ENCODE results near the gene MPHOSPH10.

The MPHOSPH10 gene

GRCh38 chr2:71136174-71136573, 5.7 kb downstream of the MPHOSPH10 start:
- H3K36me3 Mint-ChIP-seq = peaks cover 14 to 34% of the 10 kb centered on the region in 2 donors
- H3K4me3 Mint-ChIP-seq = no peak overlapping the region
- no peak for ATAC-seq (replicated peaks)

GRCh38 chr2:71143782-71144181, 13.3 kb downstream of the MPHOSPH10 start:
- ATAC-seq (replicated peaks) (no peak), DNase-seq (no peak)
- Mint-ChIP-seq H3K4me3 (no peak overlapping the region), H3K4me1 (peaks cover 3 to 7% of the 10 kb centered on the region in 2 donors), H3K36me3 (peaks cover 30 to 63% of the 10 kb centered on the region in 2 donors), H3K27ac (peak overlapping the region; percentile 11), H3K27me3 (no peaks in the 10 kb centered on the region), H3K9me3 (no peaks in the 10 kb centered on the region)

More at GRCh38 chr2:71136174-71136573, 5.7 kb downstream of the MPHOSPH10 start:
- no peaks in the 10 kb centered on the region for H3K27me3 Mint-ChIP-seq
- DNase-seq = no peak
- no peak overlapping the region for H3K27ac Mint-ChIP-seq
- H3K9me3 Mint-ChIP-seq = no peaks in the 10 kb centered on the region
- H3K4me1 Mint-ChIP-seq = peaks cover 3 to 9% of the 10 kb centered on the region in 2 donors

GRCh38 chr2:71148506-71149063, 18.2 kb downstream of the MPHOSPH10 start:
- no peak for DNase-seq
- H3K9me3 Mint-ChIP-seq = no peaks in the 10 kb centered on the region
- no peak overlapping the region for H3K4me3 Mint-ChIP-seq
- ATAC-seq (replicated peaks) = no peak
- no peak overlapping the region for H3K27ac Mint-ChIP-seq
- H3K36me3 Mint-ChIP-seq = peaks cover 32 to 59% of the 10 kb centered on the region in 2 donors
- peaks cover 0 to 2% of the 10 kb centered on the region in 2 donors for H3K4me1 Mint-ChIP-seq
- no peaks in the 10 kb centered on the region for H3K27me3 Mint-ChIP-seq

GRCh38 chr2:71150082-71150816, 19.8 kb downstream of the MPHOSPH10 start:
- Mint-ChIP-seq H3K27me3 (no peaks in the 10 kb centered on the region), H3K36me3 (peaks cover 22 to 47% of the 10 kb centered on the region in 2 donors), H3K27ac (peak overlapping the region; percentile 66), H3K4me1 (peaks cover 0 to 2% of the 10 kb centered on the region in 2 donors), H3K4me3 (no peak overlapping the region), H3K9me3 (no peaks in the 10 kb centered on the region)
- ATAC-seq (replicated peaks) (no peak), DNase-seq (no peak)

- H3K27ac Mint-ChIP-seq = no peak overlapping the region
- DNase-seq = no peak
- no peaks in the 10 kb centered on the region for H3K9me3 Mint-ChIP-seq
- H3K4me1 Mint-ChIP-seq = peaks cover 0 to 2% of the 10 kb centered on the region in 2 donors
- peaks cover under 1 to 5% of the 10 kb centered on the region in 2 donors for H3K27me3 Mint-ChIP-seq
- no peak overlapping the region for H3K4me3 Mint-ChIP-seq
- peaks cover 17 to 36% of the 10 kb centered on the region in 2 donors for H3K36me3 Mint-ChIP-seq
- peak in 1 of 2 donors; percentile 29 for ATAC-seq (replicated peaks)
Observed at GRCh38 chr2:71151620-71152019, 21.2 kb downstream of the MPHOSPH10 start.

- H3K4me1 Mint-ChIP-seq = peaks cover 9 to 10% of the 10 kb centered on the region in 2 donors
- DNase-seq = no peak
- no peak for ATAC-seq (replicated peaks)
- no peaks in the 10 kb centered on the region for H3K9me3 Mint-ChIP-seq
- peaks cover 10 to 23% of the 10 kb centered on the region in 2 donors for H3K36me3 Mint-ChIP-seq
- H3K4me3 Mint-ChIP-seq = no peak overlapping the region
- H3K27me3 Mint-ChIP-seq = peaks cover 12 to 13% of the 10 kb centered on the region in 2 donors
- H3K27ac Mint-ChIP-seq = no peak overlapping the region
Observed at GRCh38 chr2:71153585-71154224, 23.3 kb downstream of the MPHOSPH10 start.

- Mint-ChIP-seq H3K36me3 (peaks cover 6 to 17% of the 10 kb centered on the region in 2 donors), H3K9me3 (no peaks in the 10 kb centered on the region), H3K4me1 (peaks cover 9 to 10% of the 10 kb centered on the region in 2 donors), H3K27me3 (peaks cover 12 to 13% of the 10 kb centered on the region in 2 donors), H3K4me3 (no peak overlapping the region), H3K27ac (peak overlapping the region; percentile 42)
- ATAC-seq (replicated peaks) (no peak), DNase-seq (no peak)
Observed at GRCh38 chr2:71154279-71154678, 23.8 kb downstream of the MPHOSPH10 start.

- Mint-ChIP-seq H3K27me3 (peaks cover 12 to 13% of the 10 kb centered on the region in 2 donors), H3K4me3 (no peak overlapping the region), H3K9me3 (no peaks in the 10 kb centered on the region), H3K27ac (no peak overlapping the region), H3K36me3 (peaks cover 4 to 13% of the 10 kb centered on the region in 2 donors), H3K4me1 (peaks cover 9 to 10% of the 10 kb centered on the region in 2 donors)
- ATAC-seq (replicated peaks) = peak; percentile 48 to 75
- no peak for DNase-seq
Observed at GRCh38 chr2:71154798-71155197, 24.4 kb downstream of the MPHOSPH10 start.

GRCh38 chr2:71155846-71156245, 25.4 kb downstream of the MPHOSPH10 start:
- H3K4me3 Mint-ChIP-seq = no peak overlapping the region
- no peaks in the 10 kb centered on the region for H3K9me3 Mint-ChIP-seq
- no peak overlapping the region for H3K27ac Mint-ChIP-seq
- H3K4me1 Mint-ChIP-seq = peaks cover 7 to 10% of the 10 kb centered on the region in 2 donors
- DNase-seq (no peak), ATAC-seq (replicated peaks) (no peak)
- peaks cover 12 to 13% of the 10 kb centered on the region in 2 donors for H3K27me3 Mint-ChIP-seq
- H3K36me3 Mint-ChIP-seq = peaks cover 0 to 8% of the 10 kb centered on the region in 2 donors

GRCh38 chr2:71156573-71156972, 26.1 kb downstream of the MPHOSPH10 start:
- Mint-ChIP-seq H3K27me3 (peaks cover 12 to 13% of the 10 kb centered on the region in 2 donors), H3K27ac (no peak overlapping the region), H3K36me3 (peaks cover 0 to 8% of the 10 kb centered on the region in 2 donors), H3K4me1 (peaks cover 7 to 10% of the 10 kb centered on the region in 2 donors), H3K9me3 (no peaks in the 10 kb centered on the region), H3K4me3 (no peak overlapping the region)
- ATAC-seq (replicated peaks) = no peak
- no peak for DNase-seq

GRCh38 chr2:71157124-71157793, 26.8 kb downstream of the MPHOSPH10 start:
- Mint-ChIP-seq H3K4me1 (peaks cover 7 to 10% of the 10 kb centered on the region in 2 donors), H3K27me3 (peaks cover 12 to 16% of the 10 kb centered on the region in 2 donors), H3K27ac (no peak overlapping the region), H3K4me3 (peak overlapping the region in 1 of 2 donors; percentile 19), H3K9me3 (no peaks in the 10 kb centered on the region), H3K36me3 (peaks cover 0 to 3% of the 10 kb centered on the region in 2 donors)
- ATAC-seq (replicated peaks) (peak; percentile 90 to 92), DNase-seq (peak; percentile 15)

- ATAC-seq (replicated peaks) = no peak
- no peak overlapping the region for H3K4me3 Mint-ChIP-seq
- H3K27ac Mint-ChIP-seq = no peak overlapping the region
- no peaks in the 10 kb centered on the region for H3K4me1 Mint-ChIP-seq
- no peak for DNase-seq
- no peaks in the 10 kb centered on the region for H3K36me3 Mint-ChIP-seq
- H3K27me3 Mint-ChIP-seq = peaks cover 12 to 13% of the 10 kb centered on the region in 2 donors
- H3K9me3 Mint-ChIP-seq = no peaks in the 10 kb centered on the region
Observed at GRCh38 chr2:71166812-71167211, 36.4 kb downstream of the MPHOSPH10 start.

- H3K27me3 Mint-ChIP-seq = peaks cover 6 to 7% of the 10 kb centered on the region in 2 donors
- DNase-seq (no peak), ATAC-seq (replicated peaks) (no peak)
- H3K36me3 Mint-ChIP-seq = no peaks in the 10 kb centered on the region
- H3K4me1 Mint-ChIP-seq = peaks cover 4 to 12% of the 10 kb centered on the region in 2 donors
- no peak overlapping the region for H3K4me3 Mint-ChIP-seq
- no peaks in the 10 kb centered on the region for H3K9me3 Mint-ChIP-seq
- H3K27ac Mint-ChIP-seq = no peak overlapping the region
Observed at GRCh38 chr2:71173096-71173495, 42.7 kb downstream of the MPHOSPH10 start.

GRCh38 chr2:71174207-71174606, 43.8 kb downstream of the MPHOSPH10 start:
- DNase-seq (no peak), ATAC-seq (replicated peaks) (no peak)
- H3K27me3 Mint-ChIP-seq = peaks cover 6 to 7% of the 10 kb centered on the region in 2 donors
- H3K9me3 Mint-ChIP-seq = no peaks in the 10 kb centered on the region
- peaks cover 4 to 12% of the 10 kb centered on the region in 2 donors for H3K4me1 Mint-ChIP-seq
- H3K4me3 Mint-ChIP-seq = no peak overlapping the region
- no peaks in the 10 kb centered on the region for H3K36me3 Mint-ChIP-seq
- no peak overlapping the region for H3K27ac Mint-ChIP-seq
